ENCODE data around the gene GRIP1. TPM values are rescaled to one million over a fixed set of nuclear protein-coding genes. Genes with fewer than 3 reads are reported as not detected.

Gene GRIP1
- total RNA-seq, 2 experiments from 2014 or later: 0.53 to 0.95 TPM

DNA sequence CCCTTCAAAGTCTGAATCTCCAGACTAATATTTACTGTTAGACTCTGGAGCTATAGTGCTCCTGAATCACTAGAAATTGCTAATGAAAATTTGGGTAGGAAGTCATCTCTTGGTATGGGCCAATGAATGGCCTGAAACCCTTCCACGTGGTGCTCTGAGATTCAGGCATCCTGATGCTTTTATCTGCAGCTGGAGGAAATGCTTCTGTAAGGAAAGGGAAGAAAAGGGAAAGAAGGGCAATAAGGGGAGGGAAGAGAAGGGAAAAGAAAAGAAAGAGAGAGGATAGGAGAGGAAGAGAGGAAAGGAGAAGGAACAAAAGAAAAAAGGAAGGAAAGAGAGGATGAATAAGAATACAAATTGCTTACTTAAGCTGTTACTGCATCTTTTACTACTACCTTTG lies 182.3 kb downstream of the GRIP1 start:
- no peak for DNase-seq
- Mint-ChIP-seq H3K4me1 (ENCODE audit: low read depth) (no peaks in the 10 kb centered on the region), H3K36me3 (no peaks in the 10 kb centered on the region), H3K27ac (no peak overlapping the region), H3K9me3 (no peaks in the 10 kb centered on the region), H3K27me3 (peaks cover 8% of the 10 kb centered on the region), H3K4me3 (no peak overlapping the region)
- CTCF ChIA-PET: interaction anchor here (0.6 kb wide), 1 partner anchor 169 kb away, joined by 4 read pairs; no protein-coding TSS in a partner anchor
- intact Hi-C loops (cut with micrococcal nuclease): no loop called here
- POLR2A ChIA-PET: no interaction called here

DNA sequence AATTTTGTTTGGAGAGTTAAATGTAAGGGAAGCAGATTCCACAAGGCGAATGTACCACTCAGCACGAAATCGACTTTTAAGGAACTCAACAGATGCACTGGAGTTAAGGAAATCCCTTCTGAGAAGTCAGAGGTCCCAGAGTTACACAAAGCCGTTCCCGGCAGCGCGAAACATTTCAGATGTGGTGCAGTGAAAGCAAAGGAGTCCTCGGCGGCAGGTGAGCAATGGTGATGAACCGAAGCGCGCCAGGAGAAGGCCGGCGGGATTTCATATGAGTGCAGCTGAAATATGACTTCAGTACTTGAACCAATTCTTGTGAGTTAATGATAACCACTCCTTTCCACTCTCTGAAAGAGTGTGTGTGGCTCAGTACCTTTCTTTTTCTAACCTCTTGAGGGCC lies 183.2 kb downstream of the GRIP1 start:
- H3K36me3 Mint-ChIP-seq: no peaks in the 10 kb centered on the region
- ChIA-PET CTCF (interaction anchor here (0.6 kb wide), 1 partner anchor 170 kb away, joined by 4 read pairs; no protein-coding TSS in a partner anchor), POLR2A (no interaction called here)
- H3K27ac Mint-ChIP-seq: no peak overlapping the region
- H3K4me3 Mint-ChIP-seq: no peak overlapping the region
- DNase-seq: no peak
- H3K27me3 Mint-ChIP-seq: peaks cover 8% of the 10 kb centered on the region
- H3K9me3 Mint-ChIP-seq: no peaks in the 10 kb centered on the region
- intact Hi-C loops (cut with micrococcal nuclease): no loop called here
- H3K4me1 Mint-ChIP-seq (ENCODE audit: low read depth): no peaks in the 10 kb centered on the region

- no peaks in the 10 kb centered on the region for H3K4me1 Mint-ChIP-seq (ENCODE audit: low read depth)
- ChIA-PET CTCF (no interaction called here), POLR2A (no interaction called here)
- intact Hi-C loops (cut with micrococcal nuclease): no loop called here
- H3K9me3 Mint-ChIP-seq: no peaks in the 10 kb centered on the region
- peaks cover 5% of the 10 kb centered on the region for H3K27me3 Mint-ChIP-seq
- no peak overlapping the region for H3K27ac Mint-ChIP-seq
- H3K4me3 Mint-ChIP-seq: no peak overlapping the region
- H3K36me3 Mint-ChIP-seq: no peaks in the 10 kb centered on the region
- no peak for DNase-seq
Measured at GRCh38 chr12:66493819-66494218, 185.1 kb downstream of the GRIP1 start.

- ChIA-PET POLR2A (no interaction called here), CTCF (no interaction called here)
- Mint-ChIP-seq H3K4me3 (no peak overlapping the region), H3K9me3 (no peaks in the 10 kb centered on the region), H3K36me3 (no peaks in the 10 kb centered on the region), H3K27ac (no peak overlapping the region), H3K4me1 (ENCODE audit: low read depth) (no peaks in the 10 kb centered on the region), H3K27me3 (peaks cover 5% of the 10 kb centered on the region)
- intact Hi-C loops (cut with micrococcal nuclease): no loop called here
- DNase-seq: no peak
Measured at GRCh38 chr12:66491853-66492252, 187.0 kb downstream of the GRIP1 start.

DNA sequence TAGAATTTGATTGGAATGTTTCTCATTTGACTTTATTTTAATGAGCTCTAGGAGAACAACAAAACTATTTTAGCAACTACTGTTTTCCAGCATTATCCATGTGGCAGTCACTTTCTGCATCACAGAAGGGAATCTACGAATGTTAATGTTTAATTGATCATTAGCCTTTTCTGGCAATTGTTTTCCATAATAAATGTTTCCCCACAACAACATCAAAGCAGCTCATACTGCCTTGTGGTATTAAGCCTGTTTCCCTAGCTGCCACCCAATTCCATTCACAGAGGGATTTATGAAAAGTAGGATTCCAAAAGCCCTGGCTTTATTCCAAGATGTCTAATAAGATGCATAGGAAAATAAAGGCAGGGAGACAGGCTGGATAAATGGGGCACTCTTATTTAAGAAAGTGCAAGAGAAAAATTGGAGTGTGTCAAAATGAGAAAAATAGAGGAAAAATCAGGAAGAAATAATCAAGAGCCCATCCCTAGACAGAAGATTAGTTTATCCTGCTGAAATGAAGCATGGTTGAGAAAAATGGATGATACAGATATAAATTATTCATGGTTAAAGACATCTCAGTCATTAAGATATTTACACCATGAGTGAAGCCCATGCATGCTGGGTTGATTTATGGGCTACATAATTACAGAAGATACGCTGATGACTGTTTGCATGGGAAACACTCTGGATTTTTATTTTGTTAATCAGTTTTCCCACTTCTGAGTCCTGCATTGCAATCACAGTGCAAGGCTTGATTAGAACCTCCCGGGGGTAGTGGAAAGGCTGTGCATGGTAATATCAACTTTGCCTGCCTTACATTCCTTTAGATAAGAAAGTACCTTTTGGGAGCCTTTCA lies 196.3 kb downstream of the GRIP1 start:
- no peak overlapping the region for H3K4me3 Mint-ChIP-seq
- intact Hi-C loops (cut with micrococcal nuclease): no loop called here
- no peaks in the 10 kb centered on the region for H3K4me1 Mint-ChIP-seq (ENCODE audit: low read depth)
- no peak for DNase-seq
- peaks cover 35% of the 10 kb centered on the region for H3K9me3 Mint-ChIP-seq
- H3K27me3 Mint-ChIP-seq: peaks cover 1% of the 10 kb centered on the region
- no peaks in the 10 kb centered on the region for H3K36me3 Mint-ChIP-seq
- ChIA-PET CTCF (no interaction called here), POLR2A (no interaction called here)
- H3K27ac Mint-ChIP-seq: no peak overlapping the region

GRCh38 chr12:66467932-66468331 lies 210.9 kb downstream of the GRIP1 start:
- no peak overlapping the region for H3K27ac Mint-ChIP-seq
- H3K4me3 Mint-ChIP-seq: no peak overlapping the region
- CTCF ChIA-PET: no interaction called here
- peaks cover 1% of the 10 kb centered on the region for H3K27me3 Mint-ChIP-seq
- no peaks in the 10 kb centered on the region for H3K36me3 Mint-ChIP-seq
- DNase-seq: no peak
- POLR2A ChIA-PET: no interaction called here
- H3K9me3 Mint-ChIP-seq: no peaks in the 10 kb centered on the region
- intact Hi-C loops (cut with micrococcal nuclease): no loop called here
- H3K4me1 Mint-ChIP-seq (ENCODE audit: low read depth): no peaks in the 10 kb centered on the region

- Mint-ChIP-seq H3K4me3 (no peak overlapping the region), H3K27ac (no peak overlapping the region), H3K9me3 (no peaks in the 10 kb centered on the region), H3K4me1 (ENCODE audit: low read depth) (no peaks in the 10 kb centered on the region), H3K27me3 (no peaks in the 10 kb centered on the region), H3K36me3 (no peaks in the 10 kb centered on the region)
- intact Hi-C loops (cut with micrococcal nuclease): no loop called here
- ChIA-PET CTCF (no interaction called here), POLR2A (no interaction called here)
- no peak for DNase-seq
Measured at GRCh38 chr12:66461331-66461730, 217.5 kb downstream of the GRIP1 start.

DNA sequence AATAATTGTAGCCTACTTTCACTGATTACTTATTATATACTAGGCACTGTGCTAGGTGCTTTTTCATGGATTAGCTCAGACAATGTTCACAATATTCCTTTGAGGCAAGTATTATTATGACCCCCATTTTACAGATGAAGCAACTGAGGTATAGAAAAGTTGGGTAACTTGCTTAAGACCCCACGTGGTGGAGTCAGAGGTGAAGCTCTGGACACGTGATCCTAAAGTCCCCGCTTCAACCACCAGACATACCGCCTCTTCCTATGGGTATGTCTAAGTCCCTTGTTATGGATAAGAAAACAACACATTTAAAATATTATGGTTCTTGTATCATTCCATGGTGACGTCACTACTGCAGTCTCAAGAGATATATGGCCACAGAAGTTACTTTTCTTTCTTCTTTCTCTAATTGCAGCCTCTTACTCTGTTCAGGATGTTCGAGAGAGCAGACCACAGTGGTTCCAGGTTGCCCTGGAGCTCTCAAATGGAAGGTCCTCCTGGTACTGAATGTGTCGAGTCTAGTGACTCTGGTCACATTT lies 218.9 kb downstream of the GRIP1 start:
- no peaks in the 10 kb centered on the region for H3K9me3 Mint-ChIP-seq
- H3K4me1 Mint-ChIP-seq (ENCODE audit: low read depth): no peaks in the 10 kb centered on the region
- ChIA-PET POLR2A (no interaction called here), CTCF (no interaction called here)
- no peak for DNase-seq
- no peak overlapping the region for H3K27ac Mint-ChIP-seq
- H3K27me3 Mint-ChIP-seq: no peaks in the 10 kb centered on the region
- intact Hi-C loops (cut with micrococcal nuclease): no loop called here
- H3K36me3 Mint-ChIP-seq: no peaks in the 10 kb centered on the region
- no peak overlapping the region for H3K4me3 Mint-ChIP-seq

DNA sequence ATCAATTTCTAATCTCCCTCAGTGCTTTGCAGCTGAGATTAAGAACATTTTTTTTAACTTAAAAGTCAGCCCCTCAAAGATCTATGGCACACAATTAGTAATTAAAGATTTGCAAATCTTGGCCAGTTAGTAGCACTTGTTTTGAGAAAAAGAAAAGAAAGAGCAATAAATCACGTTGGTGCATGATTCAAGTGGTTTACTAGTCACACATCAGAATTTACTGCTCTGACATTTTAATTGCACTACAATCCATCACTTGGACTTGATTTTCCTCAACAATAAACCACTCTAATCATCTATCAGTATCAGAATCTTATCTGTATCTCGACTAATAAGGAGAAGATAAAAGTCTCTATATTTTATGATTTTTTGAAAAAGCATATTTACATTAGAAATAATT lies 222.3 kb downstream of the GRIP1 start:
- CTCF ChIA-PET: no interaction called here
- H3K36me3 Mint-ChIP-seq: no peaks in the 10 kb centered on the region
- no peak overlapping the region for H3K4me3 Mint-ChIP-seq
- intact Hi-C loops (cut with micrococcal nuclease): no loop called here
- no peaks in the 10 kb centered on the region for H3K27me3 Mint-ChIP-seq
- peaks cover 4% of the 10 kb centered on the region for H3K4me1 Mint-ChIP-seq (ENCODE audit: low read depth)
- no peak for DNase-seq
- no peaks in the 10 kb centered on the region for H3K9me3 Mint-ChIP-seq
- POLR2A ChIA-PET: no interaction called here
- H3K27ac Mint-ChIP-seq: no peak overlapping the region

GRCh38 chr12:66453844-66454243 lies 225.0 kb downstream of the GRIP1 start:
- H3K4me1 Mint-ChIP-seq (ENCODE audit: low read depth): peaks cover 4% of the 10 kb centered on the region
- no peak overlapping the region for H3K27ac Mint-ChIP-seq
- ChIA-PET POLR2A (no interaction called here), CTCF (no interaction called here)
- H3K9me3 Mint-ChIP-seq: no peaks in the 10 kb centered on the region
- H3K4me3 Mint-ChIP-seq: no peak overlapping the region
- no peaks in the 10 kb centered on the region for H3K27me3 Mint-ChIP-seq
- no peak for DNase-seq
- H3K36me3 Mint-ChIP-seq: no peaks in the 10 kb centered on the region
- intact Hi-C loops (cut with micrococcal nuclease): no loop called here

GRCh38 chr12:66453120-66453519 lies 225.8 kb downstream of the GRIP1 start:
- DNase-seq: no peak
- POLR2A ChIA-PET: no interaction called here
- Mint-ChIP-seq H3K27ac (no peak overlapping the region), H3K27me3 (no peaks in the 10 kb centered on the region), H3K4me1 (ENCODE audit: low read depth) (peaks cover 4% of the 10 kb centered on the region), H3K36me3 (no peaks in the 10 kb centered on the region), H3K4me3 (no peak overlapping the region), H3K9me3 (no peaks in the 10 kb centered on the region)
- CTCF ChIA-PET: no interaction called here
- intact Hi-C loops (cut with micrococcal nuclease): no loop called here

GRCh38 chr12:66449531-66449930 lies 229.3 kb downstream of the GRIP1 start:
- Mint-ChIP-seq H3K9me3 (no peaks in the 10 kb centered on the region), H3K4me3 (no peak overlapping the region), H3K36me3 (no peaks in the 10 kb centered on the region), H3K4me1 (ENCODE audit: low read depth) (peaks cover 4% of the 10 kb centered on the region), H3K27ac (no peak overlapping the region), H3K27me3 (no peaks in the 10 kb centered on the region)
- CTCF ChIA-PET: no interaction called here
- no peak for DNase-seq
- POLR2A ChIA-PET: no interaction called here
- intact Hi-C loops (cut with micrococcal nuclease): no loop called here

- intact Hi-C loops (cut with micrococcal nuclease): no loop called here
- no peaks in the 10 kb centered on the region for H3K9me3 Mint-ChIP-seq
- ChIA-PET CTCF (no interaction called here), POLR2A (no interaction called here)
- H3K4me1 Mint-ChIP-seq (ENCODE audit: low read depth): no peaks in the 10 kb centered on the region
- no peak overlapping the region for H3K27ac Mint-ChIP-seq
- peaks cover 1% of the 10 kb centered on the region for H3K27me3 Mint-ChIP-seq
- H3K4me3 Mint-ChIP-seq: no peak overlapping the region
- H3K36me3 Mint-ChIP-seq: peaks cover 1% of the 10 kb centered on the region
- no peak for DNase-seq
Measured at GRCh38 chr12:66447643-66448042, 231.2 kb downstream of the GRIP1 start.

Measured in activated CD4-positive, alpha-beta memory T cell treated with anti-CD3 and anti-CD28 coated beads for 36 hours (primary cell).